Measurements from ENCODE around the gene DEFB115. TPM values are rescaled to one million over a fixed set of nuclear protein-coding genes. Genes with fewer than 3 reads are reported as not detected.

DEFB115 gene, protein sequence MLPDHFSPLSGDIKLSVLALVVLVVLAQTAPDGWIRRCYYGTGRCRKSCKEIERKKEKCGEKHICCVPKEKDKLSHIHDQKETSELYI
- not detected for total RNA-seq

DNA sequence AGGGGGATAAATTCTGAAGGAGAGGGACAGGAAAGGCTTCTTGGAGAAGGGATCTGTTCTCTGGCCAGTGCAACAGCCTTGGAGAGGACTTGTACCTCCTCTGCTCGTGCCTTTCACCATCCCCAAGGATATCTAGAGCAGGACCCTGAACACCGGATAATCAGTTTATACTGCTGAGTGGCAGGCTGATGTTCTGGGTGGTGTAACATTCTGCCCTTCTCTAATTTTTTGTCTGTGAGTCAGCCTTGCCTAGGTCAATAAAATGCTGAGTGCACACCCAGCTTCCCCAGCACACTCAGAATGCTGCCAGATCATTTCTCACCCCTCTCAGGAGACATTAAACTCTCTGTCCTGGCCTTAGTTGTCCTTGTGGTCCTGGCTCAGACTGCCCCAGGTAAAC lies at the start of gene DEFB115:
Gene DEFB115, plus strand, starts transcription at position 301 of the 400 bp plus-strand sequence. Its CDS starts 0 bp downstream, at position 301.
- no peak within 1 kb of the TSS for H3K27ac ChIP-seq
- TF ChIP-seq CTCF (IDR thresholded peaks at IDR 0.05) = no peak
- H3K9me3 ChIP-seq = no peaks in the 10 kb centered on the region
- DNase-seq (ENCODE audit: low spot score) = no peak
- no peaks in the 10 kb centered on the region for H3K27me3 ChIP-seq
- no peak within 1 kb of the TSS for H3K4me3 ChIP-seq
- no peaks in the 10 kb centered on the region for H3K36me3 ChIP-seq
- H3K4me1 ChIP-seq = no peaks in the 10 kb centered on the region

DNA sequence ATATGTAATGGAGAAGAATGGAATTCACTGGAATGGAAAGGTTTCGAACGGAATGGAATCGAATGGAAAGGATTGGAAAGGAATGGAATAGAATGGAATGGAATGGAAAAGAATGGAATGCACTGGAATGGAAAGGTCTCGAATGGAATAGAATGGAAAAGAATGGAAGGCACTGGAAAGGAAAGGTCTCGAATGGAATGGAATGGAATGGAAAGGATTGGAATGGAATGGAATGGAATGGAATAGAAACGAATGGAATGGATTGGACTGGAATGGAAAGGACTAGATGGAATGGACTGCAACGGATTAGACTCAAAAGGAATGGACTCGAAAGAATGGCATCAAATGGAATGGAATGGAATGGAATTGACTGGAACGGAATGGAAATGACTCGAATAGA lies 20.5 kb upstream of the DEFB115 start:
- Histone ChIP-seq H3K4me3 (no peak overlapping the region), H3K9me3 (peaks cover 8 to 78% of the 10 kb centered on the region in 2 donors), H3K27ac (no peak overlapping the region), H3K27me3 (no peaks in the 10 kb centered on the region), H3K4me1 (no peaks in the 10 kb centered on the region), H3K36me3 (no peaks in the 10 kb centered on the region)
- DNase-seq (ENCODE audit: low spot score) = no peak
- no peak for TF ChIP-seq CTCF (IDR thresholded peaks at IDR 0.05)

DNA sequence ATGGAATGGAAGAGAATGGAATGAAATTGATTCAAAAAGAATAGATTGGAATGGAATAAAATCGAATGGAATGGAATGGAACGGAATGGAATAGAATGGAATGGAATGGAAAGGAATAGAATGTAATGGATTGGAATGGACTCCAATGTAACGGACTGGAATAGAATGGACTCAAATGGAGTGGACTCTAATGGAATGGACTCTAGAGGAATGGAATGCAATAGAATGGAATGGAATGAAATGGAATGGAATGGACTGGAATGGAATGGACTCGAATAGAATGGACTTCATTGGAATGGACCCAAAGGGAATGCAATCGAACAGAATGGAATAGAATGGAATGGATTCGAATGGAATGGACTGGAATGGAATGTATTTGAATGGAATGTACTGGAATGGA lies 19.7 kb upstream of the DEFB115 start:
- DNase-seq (ENCODE audit: low spot score) = no peak
- no peaks in the 10 kb centered on the region for H3K4me1 ChIP-seq
- no peaks in the 10 kb centered on the region for H3K36me3 ChIP-seq
- TF ChIP-seq CTCF (IDR thresholded peaks at IDR 0.05) = no peak
- H3K27me3 ChIP-seq = no peaks in the 10 kb centered on the region
- H3K4me3 ChIP-seq = no peak overlapping the region
- peaks cover 8 to 78% of the 10 kb centered on the region in 2 donors for H3K9me3 ChIP-seq
- H3K27ac ChIP-seq = no peak overlapping the region

DNA sequence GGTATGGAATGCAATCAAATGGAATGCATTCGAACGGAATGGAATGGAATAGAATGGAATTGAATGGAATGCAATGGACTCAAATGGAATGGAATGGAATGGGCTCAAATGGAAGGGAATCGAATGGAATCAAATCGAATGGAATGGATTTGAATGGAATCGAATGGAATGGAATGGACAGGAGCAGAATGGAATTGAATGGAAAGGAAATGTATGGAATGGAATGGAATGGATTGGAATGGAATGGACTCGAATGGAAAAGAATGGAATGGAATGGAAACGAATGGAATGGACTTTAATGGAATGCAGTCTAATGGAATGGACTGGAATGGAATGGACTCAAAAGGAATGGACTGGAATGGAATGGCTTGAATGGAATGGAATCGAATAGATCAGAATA lies 18.3 kb upstream of the DEFB115 start:
- DNase-seq (ENCODE audit: low spot score) = no peak
- Histone ChIP-seq H3K27ac (no peak overlapping the region), H3K4me1 (no peaks in the 10 kb centered on the region), H3K36me3 (no peaks in the 10 kb centered on the region), H3K27me3 (no peaks in the 10 kb centered on the region), H3K9me3 (peaks cover 8 to 80% of the 10 kb centered on the region in 2 donors), H3K4me3 (no peak overlapping the region)
- TF ChIP-seq CTCF (IDR thresholded peaks at IDR 0.05) = no peak

GRCh38 chr20:31256959-31257358 lies 505 bp upstream of the DEFB115 start:
- Histone ChIP-seq H3K4me3 (no peak overlapping the region), H3K27ac (no peak overlapping the region), H3K4me1 (no peaks in the 10 kb centered on the region), H3K27me3 (no peaks in the 10 kb centered on the region), H3K36me3 (no peaks in the 10 kb centered on the region), H3K9me3 (no peaks in the 10 kb centered on the region)
- no peak for DNase-seq (ENCODE audit: low spot score)
- TF ChIP-seq CTCF (IDR thresholded peaks at IDR 0.05) = no peak

- no peaks in the 10 kb centered on the region for H3K36me3 ChIP-seq
- DNase-seq (ENCODE audit: low spot score) = no peak
- no peak overlapping the region for H3K27ac ChIP-seq
- no peaks in the 10 kb centered on the region for H3K27me3 ChIP-seq
- no peaks in the 10 kb centered on the region for H3K4me1 ChIP-seq
- TF ChIP-seq CTCF (IDR thresholded peaks at IDR 0.05) = peak in 1 of 2 donors; percentile 32
- H3K9me3 ChIP-seq = no peaks in the 10 kb centered on the region
- no peak overlapping the region for H3K4me3 ChIP-seq
Observed at GRCh38 chr20:31260326-31260932, 3.0 kb downstream of the DEFB115 start.
